Measurements from ENCODE around the gene KCNAB1. TPM values are rescaled to one million over a fixed set of nuclear protein-coding genes. Genes with fewer than 3 reads are reported as not detected.

The KCNAB1 gene
- total RNA-seq, 1 experiment from 2014 or later, result not detected

- TF ChIP-seq CBX3 (IDR thresholded peaks at IDR 0.05; ENCODE audit: low read depth), result no peak
- TF ChIP-seq FOSL1 (IDR thresholded peaks at IDR 0.05; ENCODE audit: low read depth), result no peak
- no peak for TF ChIP-seq EZH2phosphoT487 (IDR thresholded peaks at IDR 0.05; ENCODE audit: borderline replicate concordance)
- no peak for TF ChIP-seq POLR2AphosphoS5 (IDR thresholded peaks at IDR 0.05; ENCODE audit: low read depth, low read length)
- TF ChIP-seq SRF (IDR thresholded peaks at IDR 0.05; ENCODE audit: low read depth), result no peak
- TF ChIP-seq CTCF (IDR thresholded peaks at IDR 0.05 in 2 of 3, conservative IDR thresholded peaks at IDR 0.05 in 1 of 3; ENCODE audit: borderline replicate concordance in 1 of 3, insufficient read depth in 1 of 3, low read depth in 2 of 3, low read length in 2 of 3), result no peak
- no peak for TF ChIP-seq EZH2 (IDR thresholded peaks at IDR 0.05)
- TF ChIP-seq TCF7L2 (IDR thresholded peaks at IDR 0.05; ENCODE audit: borderline replicate concordance, extremely low read depth, insufficient read depth, insufficient read length), result no peak
- TF ChIP-seq POLR2A (IDR thresholded peaks at IDR 0.05; ENCODE audit: borderline replicate concordance, extremely low read depth, insufficient read depth, insufficient read length), result no peak
- TF ChIP-seq ZNF274 (IDR thresholded peaks at IDR 0.05; ENCODE audit: low read depth, low read length), result no peak
- TF ChIP-seq ZBTB33 (IDR thresholded peaks at IDR 0.05; ENCODE audit: extremely low read depth, insufficient replicate concordance, low read length), result no peak
- TF ChIP-seq MAX (IDR thresholded peaks at IDR 0.05), result no peak
- TF ChIP-seq SIN3A (IDR thresholded peaks at IDR 0.05; ENCODE audit: low read depth), result no peak
- no peak for TF ChIP-seq EGR1 (IDR thresholded peaks at IDR 0.05; ENCODE audit: low read depth)
- TF ChIP-seq SP1 (IDR thresholded peaks at IDR 0.05; ENCODE audit: low read depth), result no peak
- no peak for TF ChIP-seq JUND (IDR thresholded peaks at IDR 0.05)
- TF ChIP-seq CEBPB (IDR thresholded peaks at IDR 0.05; ENCODE audit: low read depth), result no peak
- no peak for TF ChIP-seq ZFX (IDR thresholded peaks at IDR 0.05)
- DNase-seq (ENCODE audit: low read depth, low spot score) (no peak), ATAC-seq (no peak)
- no peaks in the 10 kb centered on the region; a peak in 1 of 4 replicates for H3K4me1 ChIP-seq (ENCODE audit: control insufficient read depth in 1 of 2, insufficient read depth in 2 of 2, low read length in 2 of 2)
- H3K27me3 ChIP-seq (ENCODE audit: insufficient read depth, low read length), result no peaks in the 10 kb centered on the region
- POLR2A ChIA-PET, result no interaction called here
- H3K4me3 ChIP-seq (replicated peaks in 1 of 2; ENCODE audit: low read depth in 1 of 2, low read length in 2 of 2), result no peak overlapping the region
- no peaks in the 10 kb centered on the region for H4K20me1 ChIP-seq (ENCODE audit: insufficient read depth)
- H3K9me2 ChIP-seq (ENCODE audit: insufficient read depth), result no peaks in the 10 kb centered on the region
- intact Hi-C loops (cut with micrococcal nuclease), result no loop called here
- CTCF ChIA-PET, result interaction anchor here (1.0 kb wide), 1 partner anchor 20 kb away, joined by 4 read pairs; no protein-coding TSS in a partner anchor
- RAD21 ChIA-PET (ENCODE audit: low non-redundant PET in 1 of 2, low total read pairs in 2 of 2, uncharacterized antibody in 2 of 2, unreplicated experiment in 2 of 2), result no interaction called here
- H3K9me3 ChIP-seq (ENCODE audit: control insufficient read depth in 1 of 2, insufficient read depth in 1 of 2, low read depth in 1 of 2, low read length in 2 of 2), result no peaks in the 10 kb centered on the region
- no peak overlapping the region for H3K4me2 ChIP-seq (ENCODE audit: low read length)
- no peaks in the 10 kb centered on the region for H3K79me2 ChIP-seq (ENCODE audit: insufficient read depth, low read length)
- no peaks in the 10 kb centered on the region for H3K36me3 ChIP-seq (ENCODE audit: control insufficient read depth in 1 of 2, insufficient read depth in 2 of 2, low read length in 2 of 2)
- no TSS peak for BruUV-seq (replicated peaks)
- no peak overlapping the region for H3K9ac ChIP-seq (ENCODE audit: low read length)
- no peak overlapping the region for H3K27ac ChIP-seq (ENCODE audit: low read depth, low read length)
- H2AFZ ChIP-seq (ENCODE audit: low read depth, low read length, poor library complexity, severe bottlenecking), result no peak overlapping the region
Observed at GRCh38 chr3:156172536-156172935, 52.2 kb downstream of the KCNAB1 start.

All from HCT116 (cell line).